GM12872 (cell line): ENCODE results near the gene GCNT1.

Source experiments
- TF ChIP-seq, protein P1 (sequence below): IDR thresholded peaks from 3 replicates; pipeline ENCODE4 v1.5.1; 2011; ENCODE audit warnings: low read depth, mild to moderate bottlenecking, low read length, moderate library complexity; ENCODE audit not compliant: insufficient read depth

Gene GCNT1

DNA sequence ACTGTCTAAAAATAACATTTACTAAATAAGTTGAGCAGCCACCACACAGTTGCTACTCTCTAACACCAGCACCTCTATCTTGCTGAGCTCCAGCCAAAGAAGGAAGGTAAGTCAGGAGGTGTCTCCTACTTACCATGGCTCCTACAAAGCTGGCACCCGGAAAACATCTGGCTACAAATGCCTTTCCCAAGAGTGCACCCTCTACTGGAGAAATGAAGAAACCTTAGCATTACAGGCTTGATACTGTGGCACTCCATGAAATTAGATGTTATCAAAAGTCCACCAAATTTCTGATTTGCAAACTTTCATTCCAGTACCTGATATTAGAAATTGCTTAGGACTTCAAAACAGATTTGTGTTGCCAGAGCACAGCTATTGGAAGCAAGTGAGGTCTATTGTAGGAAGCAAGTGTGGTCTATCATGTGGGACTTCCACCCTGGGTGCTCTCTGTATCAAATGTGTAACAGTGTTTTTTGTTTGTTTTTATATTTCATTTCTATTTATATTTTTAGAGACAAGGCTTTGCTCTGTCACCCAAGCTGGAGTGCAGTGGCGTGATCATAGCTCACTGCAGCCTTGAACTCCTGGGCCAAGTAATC, 39.1 kb upstream of the GCNT1 start:
- TF ChIP-seq, protein P1, sequence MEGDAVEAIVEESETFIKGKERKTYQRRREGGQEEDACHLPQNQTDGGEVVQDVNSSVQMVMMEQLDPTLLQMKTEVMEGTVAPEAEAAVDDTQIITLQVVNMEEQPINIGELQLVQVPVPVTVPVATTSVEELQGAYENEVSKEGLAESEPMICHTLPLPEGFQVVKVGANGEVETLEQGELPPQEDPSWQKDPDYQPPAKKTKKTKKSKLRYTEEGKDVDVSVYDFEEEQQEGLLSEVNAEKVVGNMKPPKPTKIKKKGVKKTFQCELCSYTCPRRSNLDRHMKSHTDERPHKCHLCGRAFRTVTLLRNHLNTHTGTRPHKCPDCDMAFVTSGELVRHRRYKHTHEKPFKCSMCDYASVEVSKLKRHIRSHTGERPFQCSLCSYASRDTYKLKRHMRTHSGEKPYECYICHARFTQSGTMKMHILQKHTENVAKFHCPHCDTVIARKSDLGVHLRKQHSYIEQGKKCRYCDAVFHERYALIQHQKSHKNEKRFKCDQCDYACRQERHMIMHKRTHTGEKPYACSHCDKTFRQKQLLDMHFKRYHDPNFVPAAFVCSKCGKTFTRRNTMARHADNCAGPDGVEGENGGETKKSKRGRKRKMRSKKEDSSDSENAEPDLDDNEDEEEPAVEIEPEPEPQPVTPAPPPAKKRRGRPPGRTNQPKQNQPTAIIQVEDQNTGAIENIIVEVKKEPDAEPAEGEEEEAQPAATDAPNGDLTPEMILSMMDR, result peak; percentile 64

DNA sequence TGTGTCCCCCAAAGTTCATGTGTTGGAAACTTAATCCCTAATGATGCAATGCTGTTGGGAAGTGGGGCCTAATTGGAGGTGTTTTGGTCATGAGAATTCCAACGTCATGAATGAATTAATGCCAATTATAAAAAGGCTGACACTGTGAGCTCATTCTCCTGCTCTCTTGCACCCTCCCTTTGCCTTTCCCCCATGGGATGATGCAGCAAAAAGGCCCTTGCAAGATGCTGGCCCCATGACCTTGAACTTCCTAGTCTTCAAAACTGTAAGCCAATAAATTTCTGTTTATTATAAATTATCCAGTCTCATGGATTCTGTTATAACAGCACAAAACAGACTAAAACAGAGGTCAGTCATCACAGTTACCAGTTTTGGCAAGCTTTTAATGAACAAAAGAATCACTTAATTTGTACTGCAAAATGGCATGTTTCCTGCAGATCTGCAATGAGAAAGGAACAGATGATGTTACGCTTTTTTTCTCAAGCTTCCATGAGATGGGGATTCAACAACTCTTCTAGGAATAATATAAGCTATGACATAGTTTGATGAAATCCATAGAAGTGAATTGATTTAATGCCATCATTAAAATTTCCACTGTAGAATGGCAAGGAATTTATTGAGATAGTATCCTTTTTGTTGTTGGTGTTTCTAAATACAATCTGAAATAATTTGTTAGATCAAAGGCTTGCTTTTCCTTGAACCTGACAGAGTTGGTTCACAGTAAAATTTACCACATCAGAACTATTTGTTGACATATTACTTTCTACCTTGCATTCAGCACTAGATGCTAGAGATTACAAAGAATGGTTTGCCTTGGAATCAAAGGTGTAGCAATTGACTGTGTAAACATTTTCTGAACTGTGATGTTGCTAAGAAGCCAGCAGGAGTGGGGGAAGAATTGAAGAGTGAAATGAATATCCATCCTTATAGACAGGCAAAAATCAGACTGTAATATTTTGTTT, 35.5 kb upstream of the GCNT1 start:
- TF ChIP-seq, protein P1, result no peak

DNA sequence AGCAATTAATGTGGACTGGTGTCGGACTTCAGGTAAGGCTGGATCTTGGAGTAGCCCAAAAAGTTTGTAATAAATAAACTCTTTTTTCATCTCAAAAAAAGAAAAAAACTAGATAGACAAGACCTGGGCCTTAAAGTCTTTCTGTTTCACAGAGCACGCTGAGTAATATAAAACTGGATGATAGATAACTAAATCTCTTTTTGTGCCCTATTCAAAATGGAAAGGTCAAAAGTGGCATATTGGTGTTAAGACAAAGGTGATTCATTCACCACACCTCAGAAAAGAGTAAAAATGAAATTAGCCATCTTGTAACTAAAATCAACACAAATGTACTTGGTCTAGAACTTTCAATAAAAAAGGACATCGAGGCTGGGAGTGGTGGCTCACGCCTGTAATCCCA, 34.5 kb upstream of the GCNT1 start:
- TF ChIP-seq, protein P1, result no peak

DNA sequence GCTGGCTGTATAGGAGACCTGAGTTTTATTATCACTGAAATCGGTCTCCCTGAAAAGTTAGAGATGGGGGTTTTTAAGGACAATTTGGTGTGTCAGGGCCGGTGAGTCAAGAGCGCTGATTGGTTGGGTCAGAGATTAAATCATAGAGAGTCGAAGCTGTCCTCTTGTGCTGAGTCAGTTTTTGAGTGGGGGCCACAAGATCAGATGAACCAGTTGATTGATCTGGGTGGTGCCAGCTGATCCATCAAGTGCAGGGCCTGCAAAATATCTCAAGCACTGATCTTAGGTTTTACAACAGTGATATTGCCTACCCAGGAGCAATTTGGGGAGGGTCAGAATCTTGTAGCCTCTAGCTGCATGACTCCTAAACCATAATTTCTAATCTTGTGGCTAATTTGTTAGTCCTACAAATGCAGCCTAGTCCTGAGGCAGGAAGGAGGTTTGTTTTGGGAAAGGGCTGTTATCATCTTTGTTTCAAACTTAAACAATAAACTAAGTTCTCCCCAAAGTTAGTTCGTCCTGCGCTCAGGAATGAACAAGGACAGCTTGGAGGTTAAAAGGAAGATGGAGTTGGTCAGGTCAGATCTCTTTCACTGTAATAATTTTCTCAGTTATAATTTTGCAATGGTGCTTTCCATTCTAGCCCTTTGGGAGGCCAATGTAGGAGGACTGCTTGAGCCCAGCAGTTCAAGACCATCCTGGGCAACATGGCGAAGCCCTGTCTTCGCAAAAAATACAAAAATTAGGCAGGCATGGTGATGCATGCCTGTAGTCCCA, 33.1 kb upstream of the GCNT1 start:
- TF ChIP-seq, protein P1, result no peak

DNA sequence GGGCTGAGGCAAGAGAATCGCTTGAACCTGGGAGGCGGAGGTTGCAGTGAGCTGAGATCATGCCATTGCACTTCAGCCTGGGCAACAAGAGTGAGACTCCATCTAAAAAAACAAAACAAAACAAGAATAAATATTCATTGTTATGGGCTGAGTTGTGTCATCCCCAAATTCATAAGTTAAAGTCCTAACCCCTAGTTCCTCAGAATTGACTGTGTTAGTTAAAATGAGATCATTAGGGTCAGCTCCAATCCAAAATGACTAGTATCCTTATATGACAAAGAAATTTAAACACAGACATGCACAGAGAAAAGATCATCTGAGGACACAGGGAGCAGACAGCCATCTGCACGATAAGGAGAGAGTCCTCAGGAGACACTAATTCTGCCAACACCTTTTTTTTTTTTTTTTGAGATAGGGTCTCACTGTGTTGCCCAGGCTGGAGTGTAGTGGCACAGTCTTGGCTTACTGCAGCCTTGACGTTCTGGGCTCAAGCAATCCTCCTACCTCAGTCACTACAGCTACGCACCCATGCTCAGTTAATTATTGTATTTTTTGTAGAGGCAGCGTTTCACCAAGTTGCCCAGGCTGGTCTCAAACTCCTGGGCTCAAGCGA, 32.1 kb upstream of the GCNT1 start:
- TF ChIP-seq, protein P1, result no peak

DNA sequence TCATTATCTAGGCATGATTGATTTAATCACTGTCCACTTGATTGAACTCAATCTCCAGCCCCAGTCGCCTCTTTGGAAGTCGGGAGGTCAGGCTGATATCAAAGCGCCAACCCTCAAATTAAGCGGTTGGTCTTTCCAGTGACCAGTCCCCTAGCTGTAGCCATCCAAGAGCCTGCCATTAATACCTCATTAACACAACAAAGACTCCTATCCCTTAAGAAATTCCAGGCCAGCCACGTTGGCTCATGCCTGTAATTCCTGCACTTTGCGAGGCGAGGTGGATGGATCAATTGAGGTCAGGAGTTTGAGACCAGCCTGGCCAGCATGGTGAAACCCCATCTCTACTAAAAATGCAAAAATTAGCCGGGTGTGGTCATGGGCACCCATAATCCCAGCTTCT, 27.4 kb upstream of the GCNT1 start:
- TF ChIP-seq, protein P1, result no peak
